ENCODE measurements around the gene HOXB4. TPM values are rescaled to one million over a fixed set of nuclear protein-coding genes. Genes with fewer than 3 reads are reported as not detected.

HOXB4 gene
- total RNA-seq, 1 donor, result 0.36 TPM

DNA sequence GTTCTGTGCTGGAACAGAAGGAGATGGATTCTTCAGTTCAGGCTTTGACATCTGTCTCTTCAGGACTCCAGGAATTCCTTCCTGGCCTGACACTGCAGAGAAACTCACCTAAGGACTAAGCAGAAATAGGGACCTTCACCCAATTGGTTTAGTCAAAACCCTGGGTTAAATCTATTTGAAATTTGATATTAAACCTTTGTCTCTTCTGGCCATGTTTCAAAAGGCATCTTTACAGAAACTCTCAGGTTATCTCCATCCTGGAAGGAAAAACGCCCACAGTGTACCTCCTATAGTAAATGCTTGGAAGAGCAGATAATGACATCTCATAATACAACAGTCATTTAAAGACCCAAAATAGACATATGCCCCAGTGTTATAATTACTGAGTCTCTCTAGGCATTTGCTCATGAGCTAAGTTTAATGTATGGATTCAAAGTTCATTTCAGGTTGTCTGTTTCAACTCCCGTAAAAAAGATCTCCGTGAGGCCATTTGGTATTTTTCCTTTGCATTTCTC, 5.6 kb upstream of the HOXB4 start:
- Histone ChIP-seq H3K36me3 (ENCODE audit: insufficient read depth, low read length) (no peaks in the 10 kb centered on the region), H3K4me1 (ENCODE audit: insufficient read depth, low read length) (peaks cover 11% of the 10 kb centered on the region), H4K20me1 (ENCODE audit: insufficient read depth, low read length) (no peaks in the 10 kb centered on the region), H3K4me2 (ENCODE audit: insufficient read depth, low read length) (no peak overlapping the region), H2AFZ (ENCODE audit: low read length) (no peak overlapping the region), H3K79me2 (ENCODE audit: insufficient read depth, low read length) (no peaks in the 10 kb centered on the region), H3K27me3 (ENCODE audit: insufficient read depth, low read length) (peaks cover 88% of the 10 kb centered on the region), H3K4me3 (ENCODE audit: insufficient read depth, low read length) (no peak overlapping the region), H3K27ac (ENCODE audit: low read depth, low read length) (no peak overlapping the region), H3K9me3 (ENCODE audit: low read depth, low read length) (no peaks in the 10 kb centered on the region)
- TF ChIP-seq, protein P1, sequence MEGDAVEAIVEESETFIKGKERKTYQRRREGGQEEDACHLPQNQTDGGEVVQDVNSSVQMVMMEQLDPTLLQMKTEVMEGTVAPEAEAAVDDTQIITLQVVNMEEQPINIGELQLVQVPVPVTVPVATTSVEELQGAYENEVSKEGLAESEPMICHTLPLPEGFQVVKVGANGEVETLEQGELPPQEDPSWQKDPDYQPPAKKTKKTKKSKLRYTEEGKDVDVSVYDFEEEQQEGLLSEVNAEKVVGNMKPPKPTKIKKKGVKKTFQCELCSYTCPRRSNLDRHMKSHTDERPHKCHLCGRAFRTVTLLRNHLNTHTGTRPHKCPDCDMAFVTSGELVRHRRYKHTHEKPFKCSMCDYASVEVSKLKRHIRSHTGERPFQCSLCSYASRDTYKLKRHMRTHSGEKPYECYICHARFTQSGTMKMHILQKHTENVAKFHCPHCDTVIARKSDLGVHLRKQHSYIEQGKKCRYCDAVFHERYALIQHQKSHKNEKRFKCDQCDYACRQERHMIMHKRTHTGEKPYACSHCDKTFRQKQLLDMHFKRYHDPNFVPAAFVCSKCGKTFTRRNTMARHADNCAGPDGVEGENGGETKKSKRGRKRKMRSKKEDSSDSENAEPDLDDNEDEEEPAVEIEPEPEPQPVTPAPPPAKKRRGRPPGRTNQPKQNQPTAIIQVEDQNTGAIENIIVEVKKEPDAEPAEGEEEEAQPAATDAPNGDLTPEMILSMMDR (IDR thresholded peaks at IDR 0.05; ENCODE audit: extremely low read depth, low read depth, low read length), result no peak
- DNase-seq (ENCODE audit: insufficient read length, low spot score, missing footprints), result no peak

DNA sequence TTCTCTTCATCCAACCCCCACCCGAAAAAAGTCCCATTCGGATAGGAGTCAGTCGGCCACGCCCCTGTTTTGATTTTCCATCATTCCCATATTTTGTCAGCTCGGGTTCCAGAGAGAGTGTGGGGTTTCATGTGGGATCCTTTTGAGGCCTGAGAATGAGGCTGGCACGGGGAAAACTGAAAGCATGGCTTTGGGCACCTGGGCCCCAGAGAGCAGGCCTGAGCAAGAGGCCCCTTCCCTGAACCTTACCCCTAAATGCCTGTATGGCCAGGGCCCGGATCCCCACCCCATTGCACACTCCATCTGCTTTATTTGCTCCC, 4.6 kb upstream of the HOXB4 start:
- no peak for DNase-seq (ENCODE audit: insufficient read length, low spot score, missing footprints)
- H3K79me2 ChIP-seq (ENCODE audit: insufficient read depth, low read length), result no peaks in the 10 kb centered on the region
- H3K4me3 ChIP-seq (ENCODE audit: insufficient read depth, low read length), result no peak overlapping the region

DNA sequence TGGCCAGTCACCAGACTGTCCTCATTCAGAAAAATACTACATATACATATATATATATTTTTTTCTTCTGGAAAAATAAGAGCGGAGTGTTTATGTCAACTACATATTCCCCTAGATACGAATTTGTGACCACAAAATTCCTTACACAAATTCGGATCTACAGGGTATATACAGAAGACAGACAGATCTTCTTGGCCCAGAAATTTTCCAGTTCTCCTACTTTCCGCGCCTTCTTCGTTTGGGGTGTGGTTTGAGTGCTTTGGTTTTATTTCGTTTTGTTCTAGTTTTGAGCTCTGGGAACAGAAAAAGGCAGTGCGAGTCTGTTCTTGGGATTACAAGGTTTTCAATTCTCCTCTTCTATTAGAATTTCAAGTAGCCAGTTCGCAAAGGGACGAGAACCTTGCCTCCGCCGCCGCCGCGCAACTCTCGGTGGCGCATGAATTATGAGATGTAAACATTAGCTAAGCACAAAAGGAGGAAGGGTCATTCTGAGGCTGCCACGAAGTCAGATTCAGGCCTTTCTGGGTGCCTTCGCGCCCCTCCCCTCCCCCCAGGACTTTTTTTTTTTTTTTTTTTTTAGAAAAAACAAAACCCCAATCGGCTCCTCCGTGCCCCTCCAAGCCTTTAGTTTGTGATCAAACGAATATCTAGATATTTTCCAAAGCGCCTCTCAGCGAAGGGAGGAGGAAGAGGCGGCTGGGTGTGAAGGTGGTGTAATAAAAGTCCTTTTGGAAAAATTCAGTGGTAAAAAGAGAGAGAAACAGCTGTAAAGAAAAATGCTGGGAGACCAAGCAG, 1.8 kb upstream of the HOXB4 start:
- Histone ChIP-seq H4K20me1 (ENCODE audit: insufficient read depth, low read length) (no peaks in the 10 kb centered on the region), H3K4me2 (ENCODE audit: insufficient read depth, low read length) (no peak overlapping the region), H3K4me3 (ENCODE audit: insufficient read depth, low read length) (no peak overlapping the region), H3K36me3 (ENCODE audit: insufficient read depth, low read length) (no peaks in the 10 kb centered on the region), H3K27me3 (ENCODE audit: insufficient read depth, low read length) (peaks cover 92% of the 10 kb centered on the region), H3K79me2 (ENCODE audit: insufficient read depth, low read length) (no peaks in the 10 kb centered on the region), H3K27ac (ENCODE audit: low read depth, low read length) (no peak overlapping the region), H3K4me1 (ENCODE audit: insufficient read depth, low read length) (peaks cover under 1% of the 10 kb centered on the region), H3K9me3 (ENCODE audit: low read depth, low read length) (no peaks in the 10 kb centered on the region), H2AFZ (ENCODE audit: low read length) (no peak overlapping the region)
- no peak for DNase-seq (ENCODE audit: insufficient read length, low spot score, missing footprints)
- TF ChIP-seq, protein P1 (IDR thresholded peaks at IDR 0.05; ENCODE audit: extremely low read depth, low read depth, low read length), result no peak

More for the DNA sequence above, 4.6 kb upstream of the HOXB4 start:
- Histone ChIP-seq H3K36me3 (ENCODE audit: insufficient read depth, low read length) (no peaks in the 10 kb centered on the region), H4K20me1 (ENCODE audit: insufficient read depth, low read length) (no peaks in the 10 kb centered on the region), H2AFZ (ENCODE audit: low read length) (no peak overlapping the region), H3K27me3 (ENCODE audit: insufficient read depth, low read length) (peaks cover 86% of the 10 kb centered on the region), H3K27ac (ENCODE audit: low read depth, low read length) (no peak overlapping the region), H3K4me2 (ENCODE audit: insufficient read depth, low read length) (no peak overlapping the region), H3K4me1 (ENCODE audit: insufficient read depth, low read length) (peaks cover 11% of the 10 kb centered on the region), H3K9me3 (ENCODE audit: low read depth, low read length) (no peaks in the 10 kb centered on the region)
- TF ChIP-seq, protein P1 (IDR thresholded peaks at IDR 0.05; ENCODE audit: extremely low read depth, low read depth, low read length), result no peak

DNA sequence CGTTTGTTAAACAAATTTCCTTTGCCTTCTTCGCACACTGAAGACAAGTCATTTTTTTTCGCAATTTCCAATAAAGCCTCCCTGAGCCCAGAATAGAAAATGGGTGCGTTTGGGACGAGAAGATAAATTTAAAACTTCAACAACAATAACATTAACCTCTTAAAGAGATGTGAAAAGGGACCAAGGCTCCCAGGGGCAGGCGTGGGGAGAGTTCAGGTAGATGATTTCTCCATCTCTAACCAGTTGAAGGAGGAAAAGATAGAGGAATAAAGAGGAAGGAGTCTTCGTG, 1.3 kb upstream of the HOXB4 start:
- no peaks in the 10 kb centered on the region for H3K9me3 ChIP-seq (ENCODE audit: low read depth, low read length)
- no peaks in the 10 kb centered on the region for H3K4me1 ChIP-seq (ENCODE audit: insufficient read depth, low read length)
- H3K4me2 ChIP-seq (ENCODE audit: insufficient read depth, low read length), result no peak overlapping the region
- H3K36me3 ChIP-seq (ENCODE audit: insufficient read depth, low read length), result no peaks in the 10 kb centered on the region
- no peak overlapping the region for H3K27ac ChIP-seq (ENCODE audit: low read depth, low read length)
- no peak for DNase-seq (ENCODE audit: insufficient read length, low spot score, missing footprints)
- H3K4me3 ChIP-seq (ENCODE audit: insufficient read depth, low read length), result no peak overlapping the region
- H3K27me3 ChIP-seq (ENCODE audit: insufficient read depth, low read length), result peaks cover 96% of the 10 kb centered on the region
- TF ChIP-seq, protein P1 (IDR thresholded peaks at IDR 0.05; ENCODE audit: extremely low read depth, low read depth, low read length), result no peak
- no peak overlapping the region for H2AFZ ChIP-seq (ENCODE audit: low read length)
- H4K20me1 ChIP-seq (ENCODE audit: insufficient read depth, low read length), result no peaks in the 10 kb centered on the region
- no peaks in the 10 kb centered on the region for H3K79me2 ChIP-seq (ENCODE audit: insufficient read depth, low read length)
